Adipocyte (in vitro differentiated cells): ENCODE data around the gene ABHD2.

ENCODE experiments used
- DNase-seq: peaks from one replicate; pipeline ENCODE4 v3.0.0-alpha.2; 2015; ENCODE audit warnings: low read depth
- H3K27me3 ChIP-seq: replicated peaks from 2 replicates; pipeline ENCODE4 v1.7.0; 2013; ENCODE audit warnings: mild to moderate bottlenecking, low read length, moderate library complexity; ENCODE audit not compliant: control insufficient read depth, insufficient read depth
- H3K36me3 ChIP-seq: 2 replicates; pipeline ENCODE4 v1.7.0; 2013; ENCODE audit warnings: low read length, mild to moderate bottlenecking, moderate library complexity; ENCODE audit not compliant: control insufficient read depth, insufficient read depth, severe bottlenecking
- H3K4me1 ChIP-seq: 2 replicates; pipeline ENCODE4 v1.7.0; 2013; ENCODE audit warnings: mild to moderate bottlenecking, low read length, moderate library complexity; ENCODE audit not compliant: control insufficient read depth, insufficient read depth
- H3K4me3 ChIP-seq: 2 replicates; pipeline ENCODE4 v1.7.0; 2013; ENCODE audit warnings: mild to moderate bottlenecking, low read length, moderate library complexity
- H3K9ac ChIP-seq: 2 replicates; pipeline ENCODE4 v1.7.0; 2013; ENCODE audit warnings: mild to moderate bottlenecking, low read length, moderate library complexity
- H3K9me3 ChIP-seq: 2 replicates; pipeline ENCODE4 v1.7.0; 2013; ENCODE audit warnings: mild to moderate bottlenecking, low read length, moderate library complexity; ENCODE audit not compliant: control insufficient read depth

Gene ABHD2

GRCh38 chr15:89103481-89104171 lies 15.4 kb downstream of the ABHD2 start:
- DNase-seq: no peak
- Histone ChIP-seq H3K9me3 (no peaks in the 10 kb centered on the region), H3K9ac (peak overlapping the region; percentile 7), H3K36me3 (peaks cover 8% of the 10 kb centered on the region), H3K27me3 (no peaks in the 10 kb centered on the region), H3K4me3 (no peak overlapping the region), H3K4me1 (peaks cover 72% of the 10 kb centered on the region)

- H3K4me3 ChIP-seq: peak overlapping the region; percentile 61
- no peaks in the 10 kb centered on the region for H3K9me3 ChIP-seq
- no peaks in the 10 kb centered on the region for H3K27me3 ChIP-seq
Observed at GRCh38 chr15:89104172-89104564, 15.9 kb downstream of the ABHD2 start.

GRCh38 chr15:89105147-89105546 lies 16.9 kb downstream of the ABHD2 start:
- H3K36me3 ChIP-seq: peaks cover 9% of the 10 kb centered on the region
- H3K4me1 ChIP-seq: peaks cover 71% of the 10 kb centered on the region
- peak overlapping the region; percentile 77 for H3K9ac ChIP-seq
- peak overlapping the region; percentile 61 for H3K4me3 ChIP-seq
- H3K27me3 ChIP-seq: no peaks in the 10 kb centered on the region
- peak; percentile 95 for DNase-seq
- H3K9me3 ChIP-seq: no peaks in the 10 kb centered on the region

More at GRCh38 chr15:89104172-89104564, 15.9 kb downstream of the ABHD2 start:
- H3K4me1 ChIP-seq: peaks cover 71% of the 10 kb centered on the region
- peaks cover 9% of the 10 kb centered on the region for H3K36me3 ChIP-seq
- peak overlapping the region; percentile 77 for H3K9ac ChIP-seq
- DNase-seq: no peak

GRCh38 chr15:89106200-89106599 lies 17.9 kb downstream of the ABHD2 start:
- no peaks in the 10 kb centered on the region for H3K9me3 ChIP-seq
- peaks cover 66% of the 10 kb centered on the region for H3K4me1 ChIP-seq
- no peaks in the 10 kb centered on the region for H3K27me3 ChIP-seq
- no peak overlapping the region for H3K9ac ChIP-seq
- H3K36me3 ChIP-seq: peaks cover 12% of the 10 kb centered on the region
- H3K4me3 ChIP-seq: no peak overlapping the region
- DNase-seq: no peak

GRCh38 chr15:89107984-89108383 lies 19.7 kb downstream of the ABHD2 start:
- H3K4me3 ChIP-seq: no peak overlapping the region
- H3K9ac ChIP-seq: no peak overlapping the region
- no peaks in the 10 kb centered on the region for H3K27me3 ChIP-seq
- DNase-seq: no peak
- no peaks in the 10 kb centered on the region for H3K9me3 ChIP-seq
- H3K4me1 ChIP-seq: peaks cover 59% of the 10 kb centered on the region
- H3K36me3 ChIP-seq: peaks cover 12% of the 10 kb centered on the region

- Histone ChIP-seq H3K4me3 (no peak overlapping the region), H3K9ac (no peak overlapping the region), H3K4me1 (peaks cover 52% of the 10 kb centered on the region), H3K27me3 (no peaks in the 10 kb centered on the region), H3K36me3 (peaks cover 15% of the 10 kb centered on the region), H3K9me3 (no peaks in the 10 kb centered on the region)
- no peak for DNase-seq
Observed at GRCh38 chr15:89108835-89109234, 20.6 kb downstream of the ABHD2 start.

GRCh38 chr15:89109238-89109637 lies 21.0 kb downstream of the ABHD2 start:
- peaks cover 48% of the 10 kb centered on the region for H3K4me1 ChIP-seq

GRCh38 chr15:89110060-89110459 lies 21.8 kb downstream of the ABHD2 start:
- Histone ChIP-seq H3K4me3 (no peak overlapping the region), H3K36me3 (peaks cover 26% of the 10 kb centered on the region), H3K4me1 (peaks cover 45% of the 10 kb centered on the region), H3K9ac (no peak overlapping the region), H3K27me3 (no peaks in the 10 kb centered on the region), H3K9me3 (no peaks in the 10 kb centered on the region)
- no peak for DNase-seq

More at GRCh38 chr15:89109238-89109637, 21.0 kb downstream of the ABHD2 start:
- peaks cover 19% of the 10 kb centered on the region for H3K36me3 ChIP-seq
- H3K4me3 ChIP-seq: no peak overlapping the region
- no peak overlapping the region for H3K9ac ChIP-seq
- DNase-seq: no peak
- no peaks in the 10 kb centered on the region for H3K27me3 ChIP-seq
- no peaks in the 10 kb centered on the region for H3K9me3 ChIP-seq

GRCh38 chr15:89111352-89111751 lies 23.1 kb downstream of the ABHD2 start:
- Histone ChIP-seq H3K27me3 (no peaks in the 10 kb centered on the region), H3K9me3 (no peaks in the 10 kb centered on the region), H3K36me3 (peaks cover 34% of the 10 kb centered on the region), H3K9ac (no peak overlapping the region), H3K4me1 (peaks cover 40% of the 10 kb centered on the region), H3K4me3 (no peak overlapping the region)
- no peak for DNase-seq

GRCh38 chr15:89111961-89112340 lies 23.7 kb downstream of the ABHD2 start:
- Histone ChIP-seq H3K9me3 (no peaks in the 10 kb centered on the region), H3K36me3 (peaks cover 39% of the 10 kb centered on the region), H3K4me3 (no peak overlapping the region), H3K9ac (no peak overlapping the region), H3K27me3 (no peaks in the 10 kb centered on the region), H3K4me1 (peaks cover 34% of the 10 kb centered on the region)
- DNase-seq: no peak

- Histone ChIP-seq H3K4me3 (no peak overlapping the region), H3K4me1 (peaks cover 33% of the 10 kb centered on the region), H3K9me3 (no peaks in the 10 kb centered on the region)
Observed at GRCh38 chr15:89112341-89112971, 24.2 kb downstream of the ABHD2 start.

More at GRCh38 chr15:89112341-89112971, 24.2 kb downstream of the ABHD2 start:
- Histone ChIP-seq H3K36me3 (peaks cover 44% of the 10 kb centered on the region), H3K27me3 (no peaks in the 10 kb centered on the region), H3K9ac (no peak overlapping the region)
- peak; percentile 56 for DNase-seq
